HG03575 (cell line): ENCODE data around the gene OSBPL2.

ENCODE experiments used
- ATAC-seq: cut with Tn5 transposase; IDR thresholded peaks from one replicate; pipeline ENCODE4 v1.9.1; 2021; ENCODE audit not compliant: unreplicated experiment, insufficient number of reproducible peaks, low FRiP score; ENCODE audit errors: extremely low read depth

Gene OSBPL2

GRCh38 chr20:62327726-62328495 is 89.6 kb downstream of the OSBPL2 start:
- ATAC-seq, result no peak

GRCh38 chr20:62328684-62329388 is 90.5 kb downstream of the OSBPL2 start:
- ATAC-seq, result no peak

- no peak for ATAC-seq
These were observed 91.4 kb downstream of the OSBPL2 start for GRCh38 chr20:62329389-62330377.

GRCh38 chr20:62330576-62331317 is 92.4 kb downstream of the OSBPL2 start:
- no peak for ATAC-seq

- ATAC-seq, result no peak
These were observed 93.0 kb downstream of the OSBPL2 start for GRCh38 chr20:62331347-62331746.

- ATAC-seq, result no peak
These were observed 94.1 kb downstream of the OSBPL2 start for GRCh38 chr20:62332421-62332820.

- ATAC-seq, result no peak
These were observed 94.9 kb downstream of the OSBPL2 start for GRCh38 chr20:62332989-62333819.

- ATAC-seq, result no peak
These were observed 95.7 kb downstream of the OSBPL2 start for GRCh38 chr20:62333820-62334595.

- no peak for ATAC-seq
These were observed 96.6 kb downstream of the OSBPL2 start for GRCh38 chr20:62334881-62335280.

GRCh38 chr20:62335532-62335931 is 97.2 kb downstream of the OSBPL2 start:
- ATAC-seq, result no peak

- no peak for ATAC-seq
These were observed 98.0 kb downstream of the OSBPL2 start for GRCh38 chr20:62336329-62336728.

- ATAC-seq, result no peak
These were observed 98.6 kb downstream of the OSBPL2 start for GRCh38 chr20:62336775-62337557.

GRCh38 chr20:62337558-62338293 is 99.4 kb downstream of the OSBPL2 start:
- ATAC-seq, result no peak

GRCh38 chr20:62338294-62338620 is 99.9 kb downstream of the OSBPL2 start:
- no peak for ATAC-seq

- ATAC-seq, result no peak
These were observed 101.3 kb downstream of the OSBPL2 start for GRCh38 chr20:62339647-62340062.

GRCh38 chr20:62342910-62343309 is 104.6 kb downstream of the OSBPL2 start:
- ATAC-seq, result no peak
